SH-SY5Y (cell line): ENCODE measurements around the gene COLQ.

Source experiments
- GATA2 ChIP-seq: IDR thresholded peaks from 2 replicates; pipeline ENCODE4 v1.6.1; 2011; ENCODE audit warnings: mild to moderate bottlenecking, low read depth, low read length
- GATA3 ChIP-seq: IDR thresholded peaks from 2 replicates; pipeline ENCODE4 v1.6.1; 2011; ENCODE audit warnings: low read depth, mild to moderate bottlenecking, low read length, moderate library complexity

- TF ChIP-seq GATA3 (no peak), GATA2 (no peak)
These were observed 30.4 kb downstream of the COLQ start for GRCh38 chr3:15491143-15491542.
